Mammary epithelial cell (primary cell): ENCODE results near the gene ALS2CL.

ENCODE experiments used
- EZH2 ChIP-seq: IDR thresholded peaks from 2 replicates; pipeline ENCODE4 v1.6.1; 2012; ENCODE audit warnings: low read length, inconsistent platforms, borderline replicate concordance
- TF ChIP-seq, protein P1 (sequence below), 2 donors: IDR thresholded peaks in 1 of 2; conservative IDR thresholded peaks in 1 of 2; 2 replicates each; pipeline ENCODE4 v1.5.1; 2011 to 2012; ENCODE audit warnings: inconsistent platforms in 2 of 2, low read length in 2 of 2, mild to moderate bottlenecking in 2 of 2, control low read depth in 1 of 2, low read depth in 1 of 2; ENCODE audit not compliant: insufficient read depth in 1 of 2; ENCODE audit errors: extremely low read depth in 1 of 2

DNA sequence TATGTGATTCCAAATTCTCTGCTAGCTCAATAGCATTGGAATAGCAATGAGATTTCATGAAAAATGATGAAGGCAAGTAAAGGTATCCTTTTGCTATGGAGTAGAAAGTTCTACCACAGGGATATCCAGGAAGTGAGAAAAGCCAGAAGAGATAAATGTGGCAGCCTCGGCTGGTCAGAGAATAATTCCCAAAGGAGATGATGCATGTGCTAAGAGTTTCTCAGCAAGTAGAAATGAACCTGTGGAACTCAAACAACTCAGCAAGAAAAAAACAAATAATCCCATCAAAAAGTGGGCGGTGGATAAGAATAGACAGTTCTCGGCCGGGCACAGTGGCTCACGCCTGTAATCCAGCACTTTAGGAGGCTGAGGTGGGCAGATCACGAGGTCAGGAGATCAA, 38.2 kb downstream of the ALS2CL start:
- TF ChIP-seq, protein P1, sequence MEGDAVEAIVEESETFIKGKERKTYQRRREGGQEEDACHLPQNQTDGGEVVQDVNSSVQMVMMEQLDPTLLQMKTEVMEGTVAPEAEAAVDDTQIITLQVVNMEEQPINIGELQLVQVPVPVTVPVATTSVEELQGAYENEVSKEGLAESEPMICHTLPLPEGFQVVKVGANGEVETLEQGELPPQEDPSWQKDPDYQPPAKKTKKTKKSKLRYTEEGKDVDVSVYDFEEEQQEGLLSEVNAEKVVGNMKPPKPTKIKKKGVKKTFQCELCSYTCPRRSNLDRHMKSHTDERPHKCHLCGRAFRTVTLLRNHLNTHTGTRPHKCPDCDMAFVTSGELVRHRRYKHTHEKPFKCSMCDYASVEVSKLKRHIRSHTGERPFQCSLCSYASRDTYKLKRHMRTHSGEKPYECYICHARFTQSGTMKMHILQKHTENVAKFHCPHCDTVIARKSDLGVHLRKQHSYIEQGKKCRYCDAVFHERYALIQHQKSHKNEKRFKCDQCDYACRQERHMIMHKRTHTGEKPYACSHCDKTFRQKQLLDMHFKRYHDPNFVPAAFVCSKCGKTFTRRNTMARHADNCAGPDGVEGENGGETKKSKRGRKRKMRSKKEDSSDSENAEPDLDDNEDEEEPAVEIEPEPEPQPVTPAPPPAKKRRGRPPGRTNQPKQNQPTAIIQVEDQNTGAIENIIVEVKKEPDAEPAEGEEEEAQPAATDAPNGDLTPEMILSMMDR (conservative IDR thresholded peaks at IDR 0.05 in 1 of 2, IDR thresholded peaks at IDR 0.05 in 1 of 2; ENCODE audit: extremely low read depth in 1 of 2, insufficient read depth in 1 of 2, low read depth in 1 of 2, low read length in 2 of 2), result no peak
- TF ChIP-seq EZH2, result no peak
